ENCODE measurements around the gene KIAA0825. TPM values are rescaled to one million over a fixed set of nuclear protein-coding genes. Genes with fewer than 3 reads are reported as not detected.
A peak's percentile ranks its signal among the peaks of the same experiment; 100 is the strongest.

Gene KIAA0825, protein sequence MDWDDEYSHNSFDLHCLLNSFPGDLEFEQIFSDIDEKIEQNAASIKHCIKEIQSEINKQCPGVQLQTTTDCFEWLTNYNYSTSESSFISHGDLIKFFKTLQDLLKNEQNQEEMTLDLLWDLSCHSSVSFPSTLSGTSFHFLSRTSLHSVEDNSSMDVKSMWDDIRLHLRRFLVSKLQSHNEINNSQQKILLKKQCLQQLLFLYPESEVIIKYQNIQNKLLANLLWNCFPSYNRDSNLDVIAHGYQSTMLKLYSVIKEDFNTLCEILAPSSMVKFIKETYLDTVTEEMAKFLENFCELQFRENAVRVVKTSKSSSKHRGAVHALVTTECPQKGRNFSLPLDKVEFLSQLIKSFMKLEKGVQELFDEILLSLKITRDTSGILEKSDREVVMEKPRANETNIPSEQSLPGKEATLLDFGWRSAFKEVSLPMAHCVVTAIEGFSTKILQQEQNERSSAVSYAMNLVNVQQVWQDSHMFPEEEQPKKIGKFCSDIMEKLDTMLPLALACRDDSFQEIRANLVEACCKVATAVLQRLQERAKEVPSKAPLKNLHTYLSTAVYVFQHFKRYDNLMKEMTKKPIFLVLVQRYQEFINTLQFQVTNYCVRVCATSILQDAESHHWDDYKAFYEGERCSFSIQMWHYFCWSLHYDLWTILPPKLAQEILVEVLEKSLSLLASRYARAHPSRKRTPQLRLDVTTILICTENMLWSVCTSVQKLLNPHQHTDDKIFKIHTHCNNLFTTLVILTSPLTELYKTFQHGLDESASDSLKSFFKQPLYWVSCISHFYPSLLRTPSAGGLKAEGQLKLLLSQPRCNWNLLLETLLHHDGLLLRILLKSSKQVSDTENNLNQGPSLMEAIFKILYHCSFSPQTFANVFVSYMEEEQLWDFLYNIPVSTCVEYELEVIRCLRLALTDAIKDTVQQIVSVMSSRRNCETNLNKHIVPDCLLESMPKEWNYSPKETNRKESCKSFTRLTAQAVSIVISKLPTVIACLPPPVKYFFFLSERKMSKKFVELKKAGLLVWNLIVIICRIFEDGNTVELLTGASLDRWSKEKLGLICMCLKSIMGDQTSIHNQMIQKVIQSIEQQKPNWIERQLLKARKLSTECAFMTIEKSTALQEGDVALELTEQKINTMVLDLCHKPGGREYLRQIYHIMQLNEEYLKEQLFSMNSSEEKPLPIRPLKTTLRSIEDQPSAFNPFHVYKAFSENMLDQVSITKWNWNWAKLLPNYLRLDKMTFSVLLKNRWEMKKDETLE (N-terminal part only)
- polyA plus RNA-seq = under 1 TPM; 0.29 to 0.38 TPM

GRCh38 chr5:94618493-94619328 lies at the start of gene KIAA0825, which contains the start of gene SLF1:
Gene KIAA0825 (minus strand): TSS chr5:94618604. CDS start chr5:94537126, 81,478 bp downstream.
Gene SLF1 (plus strand): TSS chr5:94618669. CDS start chr5:94628811, 10,142 bp downstream.
- Histone ChIP-seq H3K36me3 (ENCODE audit: control insufficient read depth in 2 of 2, insufficient read depth in 2 of 2, low read length in 1 of 2) (no peaks in the 10 kb centered on the region), H3K27ac (ENCODE audit: low read depth in 2 of 2, low read length in 1 of 2) (peak within 1 kb of the TSS; percentile 79 to 89), H3K4me3 (ENCODE audit: low read depth in 1 of 2, low read length in 2 of 2) (peak within 1 kb of the TSS; percentile 75 to 93), H3K27me3 (ENCODE audit: control insufficient read depth in 1 of 2, insufficient read depth in 2 of 2, low read length in 2 of 2) (no peaks in the 10 kb centered on the region), H3K4me1 (ENCODE audit: control insufficient read depth in 2 of 2, insufficient read depth in 2 of 2, low read length in 1 of 2) (no peaks in the 10 kb centered on the region), H3K9me3 (ENCODE audit: control insufficient read depth in 2 of 2, insufficient read depth in 1 of 2, low read depth in 1 of 2, low read length in 1 of 2) (no peaks in the 10 kb centered on the region)
- WGBS, 2 donors = 0% methylated on average over 62 to 63 of the region's 63 CpGs

DNA sequence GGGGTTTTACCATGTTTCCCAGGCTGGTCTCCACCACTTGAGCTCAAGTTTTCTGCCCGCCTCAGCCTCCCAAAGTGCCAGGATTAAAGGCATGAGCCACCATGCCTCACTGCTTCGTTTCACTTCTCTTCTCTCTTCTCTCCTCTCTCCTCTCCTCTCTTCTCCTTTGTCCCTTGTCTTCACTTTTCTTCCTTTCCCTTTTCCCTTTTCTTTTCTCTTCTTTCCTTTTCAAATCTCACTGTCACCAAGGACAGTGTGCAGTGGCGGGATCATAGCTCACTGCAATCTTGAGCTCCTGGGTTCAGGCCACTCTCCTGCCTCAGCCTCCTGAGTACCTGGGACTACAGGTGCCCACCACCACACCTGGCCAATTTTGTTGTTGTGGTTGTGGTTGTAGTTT lies 49.5 kb upstream of the KIAA0825 start:
- 95 to 97% methylated on average over 3 of the region's 3 CpGs for whole genome bisulfite sequencing, 2 donors
- H3K4me1 ChIP-seq (ENCODE audit: control insufficient read depth in 2 of 2, insufficient read depth in 2 of 2, low read length in 1 of 2) = no peaks in the 10 kb centered on the region
- H3K36me3 ChIP-seq (ENCODE audit: control insufficient read depth in 2 of 2, insufficient read depth in 2 of 2, low read length in 1 of 2) = peaks cover 0 to 4% of the 10 kb centered on the region in 2 donors
- H3K4me3 ChIP-seq (ENCODE audit: low read depth in 1 of 2, low read length in 2 of 2) = no peak overlapping the region
- no peak overlapping the region for H3K27ac ChIP-seq (ENCODE audit: low read depth in 2 of 2, low read length in 1 of 2)
- H3K27me3 ChIP-seq (ENCODE audit: control insufficient read depth in 1 of 2, insufficient read depth in 2 of 2, low read length in 2 of 2) = no peaks in the 10 kb centered on the region
- no peaks in the 10 kb centered on the region for H3K9me3 ChIP-seq (ENCODE audit: control insufficient read depth in 2 of 2, insufficient read depth in 1 of 2, low read depth in 1 of 2, low read length in 1 of 2)

GRCh38 chr5:94661086-94661485 lies 42.7 kb upstream of the KIAA0825 start:
- H3K4me1 ChIP-seq (ENCODE audit: control insufficient read depth in 2 of 2, insufficient read depth in 2 of 2, low read length in 1 of 2) = no peaks in the 10 kb centered on the region
- H3K36me3 ChIP-seq (ENCODE audit: control insufficient read depth in 2 of 2, insufficient read depth in 2 of 2, low read length in 1 of 2) = peaks cover 4% of the 10 kb centered on the region in 2 donors
- H3K27me3 ChIP-seq (ENCODE audit: control insufficient read depth in 1 of 2, insufficient read depth in 2 of 2, low read length in 2 of 2) = no peaks in the 10 kb centered on the region
- no peak overlapping the region for H3K27ac ChIP-seq (ENCODE audit: low read depth in 2 of 2, low read length in 1 of 2)
- no peaks in the 10 kb centered on the region for H3K9me3 ChIP-seq (ENCODE audit: control insufficient read depth in 2 of 2, insufficient read depth in 1 of 2, low read depth in 1 of 2, low read length in 1 of 2)
- 90% methylated on average over 3 of the region's 3 CpGs for WGBS, 2 donors
- H3K4me3 ChIP-seq (ENCODE audit: low read depth in 1 of 2, low read length in 2 of 2) = no peak overlapping the region

- no peak overlapping the region for H3K4me3 ChIP-seq (ENCODE audit: low read depth in 1 of 2, low read length in 2 of 2)
- H3K4me1 ChIP-seq (ENCODE audit: control insufficient read depth in 2 of 2, insufficient read depth in 2 of 2, low read length in 1 of 2) = no peaks in the 10 kb centered on the region
- H3K9me3 ChIP-seq (ENCODE audit: control insufficient read depth in 2 of 2, insufficient read depth in 1 of 2, low read depth in 1 of 2, low read length in 1 of 2) = no peaks in the 10 kb centered on the region
- no peak overlapping the region for H3K27ac ChIP-seq (ENCODE audit: low read depth in 2 of 2, low read length in 1 of 2)
- peaks cover 4% of the 10 kb centered on the region in 2 donors for H3K36me3 ChIP-seq (ENCODE audit: control insufficient read depth in 2 of 2, insufficient read depth in 2 of 2, low read length in 1 of 2)
- no peaks in the 10 kb centered on the region for H3K27me3 ChIP-seq (ENCODE audit: control insufficient read depth in 1 of 2, insufficient read depth in 2 of 2, low read length in 2 of 2)
- WGBS, 2 donors = 98% methylated on average over 8 of the region's 8 CpGs
These were observed 42.1 kb upstream of the KIAA0825 start for GRCh38 chr5:94660506-94660905.

- 97 to 100% methylated on average over 1 of the region's 1 CpG for WGBS, 2 donors
- Histone ChIP-seq H3K27ac (ENCODE audit: low read depth in 2 of 2, low read length in 1 of 2) (no peak overlapping the region), H3K4me3 (ENCODE audit: low read depth in 1 of 2, low read length in 2 of 2) (no peak overlapping the region), H3K36me3 (ENCODE audit: control insufficient read depth in 2 of 2, insufficient read depth in 2 of 2, low read length in 1 of 2) (peaks cover 0 to 6% of the 10 kb centered on the region in 2 donors), H3K27me3 (ENCODE audit: control insufficient read depth in 1 of 2, insufficient read depth in 2 of 2, low read length in 2 of 2) (no peaks in the 10 kb centered on the region), H3K4me1 (ENCODE audit: control insufficient read depth in 2 of 2, insufficient read depth in 2 of 2, low read length in 1 of 2) (no peaks in the 10 kb centered on the region), H3K9me3 (ENCODE audit: control insufficient read depth in 2 of 2, insufficient read depth in 1 of 2, low read depth in 1 of 2, low read length in 1 of 2) (no peaks in the 10 kb centered on the region)
These were observed 39.9 kb upstream of the KIAA0825 start for GRCh38 chr5:94658272-94658671.

GRCh38 chr5:94649874-94650273 lies 31.5 kb upstream of the KIAA0825 start:
- Histone ChIP-seq H3K9me3 (ENCODE audit: control insufficient read depth in 2 of 2, insufficient read depth in 1 of 2, low read depth in 1 of 2, low read length in 1 of 2) (no peaks in the 10 kb centered on the region), H3K4me1 (ENCODE audit: control insufficient read depth in 2 of 2, insufficient read depth in 2 of 2, low read length in 1 of 2) (no peaks in the 10 kb centered on the region), H3K36me3 (ENCODE audit: control insufficient read depth in 2 of 2, insufficient read depth in 2 of 2, low read length in 1 of 2) (peaks cover 0 to 2% of the 10 kb centered on the region in 2 donors), H3K27me3 (ENCODE audit: control insufficient read depth in 1 of 2, insufficient read depth in 2 of 2, low read length in 2 of 2) (no peaks in the 10 kb centered on the region), H3K4me3 (ENCODE audit: low read depth in 1 of 2, low read length in 2 of 2) (no peak overlapping the region), H3K27ac (ENCODE audit: low read depth in 2 of 2, low read length in 1 of 2) (no peak overlapping the region)
- 96 to 98% methylated on average over 1 of the region's 1 CpG for WGBS, 2 donors

DNA sequence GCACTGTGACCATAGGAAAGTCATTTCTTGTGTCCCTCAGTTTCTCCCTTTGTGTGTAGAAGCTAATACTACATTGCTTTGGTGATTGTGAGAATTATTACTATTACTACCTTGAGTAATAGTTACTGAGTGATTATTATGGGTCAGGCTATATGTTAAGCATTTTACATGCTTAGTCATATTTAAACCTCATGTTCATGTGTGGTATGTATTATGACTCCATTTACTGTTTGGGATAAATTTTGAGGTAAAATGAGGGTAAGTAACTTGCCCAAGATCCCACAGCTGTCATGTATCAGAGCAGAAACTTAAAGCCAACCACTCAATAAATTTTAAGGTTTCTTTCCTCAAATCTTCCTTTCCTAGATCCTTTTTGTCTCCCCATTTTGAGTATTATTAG lies 28.4 kb upstream of the KIAA0825 start:
- Histone ChIP-seq H3K4me1 (ENCODE audit: control insufficient read depth in 2 of 2, insufficient read depth in 2 of 2, low read length in 1 of 2) (no peaks in the 10 kb centered on the region), H3K36me3 (ENCODE audit: control insufficient read depth in 2 of 2, insufficient read depth in 2 of 2, low read length in 1 of 2) (no peaks in the 10 kb centered on the region), H3K9me3 (ENCODE audit: control insufficient read depth in 2 of 2, insufficient read depth in 1 of 2, low read depth in 1 of 2, low read length in 1 of 2) (no peaks in the 10 kb centered on the region), H3K27ac (ENCODE audit: low read depth in 2 of 2, low read length in 1 of 2) (no peak overlapping the region), H3K4me3 (ENCODE audit: low read depth in 1 of 2, low read length in 2 of 2) (no peak overlapping the region), H3K27me3 (ENCODE audit: control insufficient read depth in 1 of 2, insufficient read depth in 2 of 2, low read length in 2 of 2) (no peaks in the 10 kb centered on the region)

DNA sequence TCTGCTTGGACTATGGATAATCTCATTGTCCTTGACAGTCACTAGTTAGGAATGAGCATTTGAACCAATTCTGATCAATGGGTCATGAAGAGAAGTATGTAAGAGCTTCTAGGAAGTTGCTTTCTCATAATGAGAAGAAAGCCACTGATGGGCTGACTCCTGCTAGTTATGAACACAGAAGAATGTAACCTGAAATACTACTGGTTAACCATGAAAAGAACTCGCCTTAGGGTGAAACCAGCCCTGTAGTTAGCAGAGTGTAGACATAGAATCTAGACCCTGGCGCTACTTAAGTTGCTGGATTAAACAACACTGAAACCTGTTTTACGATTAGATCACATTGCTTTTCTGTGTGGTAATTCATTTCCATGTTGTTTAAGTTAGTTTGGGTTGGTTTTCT lies 26.6 kb upstream of the KIAA0825 start:
- Histone ChIP-seq H3K27ac (ENCODE audit: low read depth in 2 of 2, low read length in 1 of 2) (no peak overlapping the region), H3K36me3 (ENCODE audit: control insufficient read depth in 2 of 2, insufficient read depth in 2 of 2, low read length in 1 of 2) (no peaks in the 10 kb centered on the region), H3K9me3 (ENCODE audit: control insufficient read depth in 2 of 2, insufficient read depth in 1 of 2, low read depth in 1 of 2, low read length in 1 of 2) (no peaks in the 10 kb centered on the region), H3K4me3 (ENCODE audit: low read depth in 1 of 2, low read length in 2 of 2) (no peak overlapping the region), H3K4me1 (ENCODE audit: control insufficient read depth in 2 of 2, insufficient read depth in 2 of 2, low read length in 1 of 2) (no peaks in the 10 kb centered on the region), H3K27me3 (ENCODE audit: control insufficient read depth in 1 of 2, insufficient read depth in 2 of 2, low read length in 2 of 2) (no peaks in the 10 kb centered on the region)
- WGBS, 2 donors = 89 to 93% methylated on average over 3 of the region's 3 CpGs

Measured in esophagus (tissue), 2 donors.